CD14-positive monocyte (primary cell): ENCODE data around the gene XPR1. TPM values are rescaled to one million over a fixed set of nuclear protein-coding genes. Genes with fewer than 3 reads are reported as not detected.

Source experiments
- DNase-seq, 3 donors: peaks; one replicate each; pipeline ENCODE4 v3.0.0-alpha.2; 2011 to 2022
- H2AFZ ChIP-seq: 2 replicates; pipeline ENCODE4 v1.6.0; 2012; ENCODE audit warnings: mild to moderate bottlenecking, low read depth, low read length, inconsistent platforms; ENCODE audit not compliant: insufficient read depth, poor library complexity, severe bottlenecking
- H3K27ac ChIP-seq, 2 donors: 1 replicate in 1 of 2; 2 replicates in 1 of 2; pipeline ENCODE4 v1.5.1; 2012 to 2013; ENCODE audit warnings: low read length in 2 of 2, control low read depth in 1 of 2, inconsistent platforms in 1 of 2, low read depth in 1 of 2, mild to moderate bottlenecking in 1 of 2
- H3K27me3 ChIP-seq, 2 donors: one replicate each; pipeline versions ENCODE4 v1.6.0 to v1.6.1; 2011 to 2013; ENCODE audit warnings: low read length in 2 of 2; ENCODE audit not compliant: control insufficient read depth in 2 of 2, insufficient read depth in 2 of 2
- H3K36me3 ChIP-seq, 2 donors: replicated peaks in 1 of 2; 1 replicate in 1 of 2; 2 replicates in 1 of 2; pipeline versions ENCODE4 v1.5.1 to v1.6.1; 2012 to 2013; ENCODE audit warnings: low read length in 2 of 2, control low read depth in 1 of 2, inconsistent platforms in 1 of 2, mild to moderate bottlenecking in 1 of 2; ENCODE audit not compliant: insufficient read depth in 2 of 2, control insufficient read depth in 1 of 2
- H3K4me1 ChIP-seq, 2 donors: 1 replicate in 1 of 2; 2 replicates in 1 of 2; pipeline versions ENCODE4 v1.5.1 to v1.6.1; 2012 to 2013; ENCODE audit warnings: low read length in 2 of 2, control low read depth in 1 of 2, inconsistent platforms in 1 of 2, mild to moderate bottlenecking in 1 of 2, moderate library complexity in 1 of 2; ENCODE audit not compliant: insufficient read depth in 2 of 2, control insufficient read depth in 1 of 2
- H3K4me2 ChIP-seq: replicated peaks from 2 replicates; pipeline ENCODE3; 2012; ENCODE audit warnings: low read length, moderate library complexity, mild to moderate bottlenecking; ENCODE audit not compliant: poor library complexity, severe bottlenecking; ENCODE audit errors: extremely low read depth
- H3K4me3 ChIP-seq, 3 experiments: fragments of 200-600 bp in 1 of 3; sonication (generic) in 1 of 3; replicated peaks in 1 of 3; 1 replicate in 2 of 3; 2 replicates in 1 of 3; pipeline ENCODE4 v1.5.1; 2011 to 2013; ENCODE audit warnings: low read length in 3 of 3, mild to moderate bottlenecking in 3 of 3, control low read depth in 2 of 3, low read depth in 2 of 3, inconsistent platforms in 1 of 3, moderate library complexity in 1 of 3
- H3K79me2 ChIP-seq: 2 replicates; pipeline ENCODE4 v1.6.0; 2012; ENCODE audit warnings: mild to moderate bottlenecking, control low read depth, inconsistent platforms, low read length, moderate library complexity; ENCODE audit not compliant: insufficient read depth
- H3K9ac ChIP-seq: 2 replicates; pipeline ENCODE4 v1.6.0; 2017; ENCODE audit warnings: low read length, mild to moderate bottlenecking; ENCODE audit not compliant: insufficient read depth, poor library complexity, severe bottlenecking
- H3K9me3 ChIP-seq, 2 donors: replicated peaks in 1 of 2; 1 replicate in 1 of 2; 2 replicates in 1 of 2; pipeline versions ENCODE4 v1.5.1 to v1.6.1; 2012 to 2013; ENCODE audit warnings: low read length in 2 of 2, control low read depth in 1 of 2; ENCODE audit not compliant: control insufficient read depth in 1 of 2, insufficient read depth in 1 of 2
- H4K20me1 ChIP-seq: 2 replicates; pipeline ENCODE4 v1.6.0; 2012; ENCODE audit warnings: mild to moderate bottlenecking, low read length, control low read depth, moderate library complexity; ENCODE audit not compliant: insufficient read depth
- H3K27ac Mint-ChIP-seq, 7 donors: one replicate each; pipeline ENCODE4 v1.8.0; 2020; ENCODE audit warnings: mild to moderate bottlenecking in 7 of 7, mixed read lengths in 7 of 7, moderate library complexity in 6 of 7, inconsistent platforms in 2 of 7
- H3K27me3 Mint-ChIP-seq, 3 donors: one replicate each; pipeline ENCODE4 v1.8.0; 2021 to 2022; ENCODE audit warnings: low read depth in 3 of 3, mild to moderate bottlenecking in 3 of 3, mixed read lengths in 3 of 3, moderate library complexity in 3 of 3, inconsistent platforms in 1 of 3
- H3K36me3 Mint-ChIP-seq, 2 donors: one replicate each; pipeline ENCODE4 v1.8.0; 2020; ENCODE audit warnings: mixed read lengths in 2 of 2, inconsistent platforms in 1 of 2, mild to moderate bottlenecking in 1 of 2
- H3K4me1 Mint-ChIP-seq: one replicate; pipeline ENCODE4 v1.8.0; 2020; ENCODE audit warnings: mild to moderate bottlenecking, mixed read lengths
- H3K4me3 Mint-ChIP-seq, 2 donors: one replicate each; pipeline ENCODE4 v1.8.0; 2020; ENCODE audit warnings: mild to moderate bottlenecking in 2 of 2, mixed read lengths in 2 of 2, moderate library complexity in 1 of 2
- H3K9me3 Mint-ChIP-seq, 7 donors: one replicate each; pipeline ENCODE4 v1.8.0; 2020 to 2022; ENCODE audit warnings: mixed read lengths in 7 of 7, mild to moderate bottlenecking in 6 of 7, moderate library complexity in 6 of 7, inconsistent platforms in 2 of 7
- whole genome bisulfite sequencing: methylation state at CpG from one replicate; pipeline ENCODE4 v1.1.5; 2013; ENCODE audit warnings: missing lambda C conversion rate; ENCODE audit not compliant: insufficient coverage; 5-methylcytosine and 5-hydroxymethylcytosine counted together
- intact Hi-C, 2 donors: fragments of 100-400 bp; cut with micrococcal nuclease; formaldehyde crosslinking; loops; one replicate each; pipeline versions ENCODE4 v1.15.0 to v1.15.1; 2023
- polyA plus RNA-seq, 3 donors: library from polyadenylated mRNA; depleted of rRNA in 1 of 3; unstranded in 2 of 3; stranded (reverse) in 1 of 3; fragments of 300-500 nt in 2 of 3; fragments of >200 nt in 1 of 3; fragmentation: Illumina TruSeq in 2 of 3; gene quantifications; 1 replicate in 2 of 3; 2 replicates in 1 of 3; pipeline ENCODE4 v1.2.3, GENCODE V29; 2012 to 2021
- TF ChIP-seq, protein P1 (sequence below): fragments of 200-600 bp; IDR thresholded peaks from one replicate; pipeline ENCODE4 v1.8.0; 2022; ENCODE audit warnings: antibody characterized with exemption, mild to moderate bottlenecking

The XPR1 gene
- polyA plus RNA-seq, 3 donors, result 4.7 to 12.5 (median 8.7) TPM

DNA sequence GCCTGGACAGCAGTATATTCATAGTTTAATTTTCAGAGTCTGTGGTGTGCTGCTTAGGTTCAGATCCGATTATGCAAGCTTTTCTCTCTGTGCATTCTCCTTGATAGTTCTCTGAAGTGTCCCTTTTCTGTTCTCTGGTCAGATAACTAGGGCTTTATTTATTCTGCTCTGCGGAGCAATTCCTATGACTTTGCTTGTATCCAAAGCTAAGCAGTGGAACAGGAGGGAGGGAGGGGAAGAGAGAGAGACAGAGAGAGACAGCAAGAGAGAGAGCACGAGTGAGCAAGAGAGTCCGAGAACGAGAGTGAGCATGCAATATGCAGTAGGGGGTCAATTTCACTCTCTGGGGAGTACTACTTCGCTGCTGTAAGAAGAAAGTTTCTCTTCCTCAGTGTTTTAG, 113.3 kb downstream of the XPR1 start:
- H3K27ac Mint-ChIP-seq, result no peak overlapping the region
- no peak for DNase-seq
- Histone ChIP-seq H3K36me3 (peaks cover 0 to 5% of the 10 kb centered on the region in 2 donors), H3K9ac (no peak overlapping the region), H3K4me3 (no peak overlapping the region), H3K27me3 (no peaks in the 10 kb centered on the region), H3K4me1 (no peaks in the 10 kb centered on the region), H3K79me2 (no peaks in the 10 kb centered on the region), H2AFZ (no peak overlapping the region), H3K4me2 (no peak overlapping the region), H3K27ac (no peak overlapping the region), H4K20me1 (no peaks in the 10 kb centered on the region), H3K9me3 (peaks cover 16 to 27% of the 10 kb centered on the region in 2 donors)
- H3K9me3 Mint-ChIP-seq, result peaks cover 14 to 32% (median 24%) of the 10 kb centered on the region in 7 donors
- H3K27me3 Mint-ChIP-seq, result no peaks in the 10 kb centered on the region
- WGBS, result 100% methylated on average over 2 of the region's 6 CpGs
- peaks cover 7 to 20% of the 10 kb centered on the region in 2 donors for H3K36me3 Mint-ChIP-seq
- TF ChIP-seq, protein P1, sequence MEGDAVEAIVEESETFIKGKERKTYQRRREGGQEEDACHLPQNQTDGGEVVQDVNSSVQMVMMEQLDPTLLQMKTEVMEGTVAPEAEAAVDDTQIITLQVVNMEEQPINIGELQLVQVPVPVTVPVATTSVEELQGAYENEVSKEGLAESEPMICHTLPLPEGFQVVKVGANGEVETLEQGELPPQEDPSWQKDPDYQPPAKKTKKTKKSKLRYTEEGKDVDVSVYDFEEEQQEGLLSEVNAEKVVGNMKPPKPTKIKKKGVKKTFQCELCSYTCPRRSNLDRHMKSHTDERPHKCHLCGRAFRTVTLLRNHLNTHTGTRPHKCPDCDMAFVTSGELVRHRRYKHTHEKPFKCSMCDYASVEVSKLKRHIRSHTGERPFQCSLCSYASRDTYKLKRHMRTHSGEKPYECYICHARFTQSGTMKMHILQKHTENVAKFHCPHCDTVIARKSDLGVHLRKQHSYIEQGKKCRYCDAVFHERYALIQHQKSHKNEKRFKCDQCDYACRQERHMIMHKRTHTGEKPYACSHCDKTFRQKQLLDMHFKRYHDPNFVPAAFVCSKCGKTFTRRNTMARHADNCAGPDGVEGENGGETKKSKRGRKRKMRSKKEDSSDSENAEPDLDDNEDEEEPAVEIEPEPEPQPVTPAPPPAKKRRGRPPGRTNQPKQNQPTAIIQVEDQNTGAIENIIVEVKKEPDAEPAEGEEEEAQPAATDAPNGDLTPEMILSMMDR, result no peak
- intact Hi-C loops, result no loop called here
- no peak overlapping the region for H3K4me3 Mint-ChIP-seq
- no peaks in the 10 kb centered on the region for H3K4me1 Mint-ChIP-seq

DNA sequence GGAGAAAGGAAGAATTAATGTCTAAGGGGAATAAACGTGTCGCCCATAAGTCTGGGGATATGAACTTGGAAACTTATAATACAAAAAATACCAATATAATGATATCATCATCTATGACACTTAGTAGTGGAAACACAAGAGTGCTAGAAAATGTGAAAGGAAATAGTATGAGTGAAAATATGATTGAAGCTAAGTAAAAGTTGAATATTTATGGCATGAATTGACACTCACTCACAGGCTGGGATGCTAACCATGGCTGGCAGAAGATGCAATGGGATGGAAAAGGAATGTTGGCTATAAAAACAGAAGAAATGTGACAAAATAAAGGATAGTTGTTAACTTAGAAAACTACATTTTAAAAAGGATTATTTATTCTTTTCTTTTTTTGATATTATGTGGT, 120.1 kb downstream of the XPR1 start:
- no peak for DNase-seq
- TF ChIP-seq, protein P1, result no peak
- Mint-ChIP-seq H3K27ac (no peak overlapping the region), H3K9me3 (peaks cover 0 to 7% (median 4%) of the 10 kb centered on the region in 7 donors), H3K4me3 (no peak overlapping the region), H3K4me1 (no peaks in the 10 kb centered on the region), H3K36me3 (peaks cover 2 to 4% of the 10 kb centered on the region in 2 donors), H3K27me3 (no peaks in the 10 kb centered on the region)
- intact Hi-C loops, result no loop called here
- no CpG with 5 or more reads among the region's 2 CpGs for WGBS
- H3K27me3 ChIP-seq, result no peaks in the 10 kb centered on the region
- H4K20me1 ChIP-seq, result no peaks in the 10 kb centered on the region
- no peaks in the 10 kb centered on the region for H3K36me3 ChIP-seq
- no peak overlapping the region for H2AFZ ChIP-seq
- H3K4me3 ChIP-seq, result no peak overlapping the region
- no peaks in the 10 kb centered on the region for H3K4me1 ChIP-seq
- H3K9ac ChIP-seq, result no peak overlapping the region
- H3K9me3 ChIP-seq, result peaks cover 0 to 3% of the 10 kb centered on the region in 2 donors
- H3K27ac ChIP-seq, result no peak overlapping the region
- no peak overlapping the region for H3K4me2 ChIP-seq
- no peaks in the 10 kb centered on the region for H3K79me2 ChIP-seq
